SW 1271 (cell line): ENCODE measurements around the gene SLC9A8.
A peak's percentile ranks its signal among the peaks of the same experiment; 100 is the strongest.
"Not testable (repeated sequence)": the region's sequence is repeated elsewhere in the genome, so short reads cannot be mapped to it uniquely, and the experiment has no call there.

ENCODE experiments used
- DNase-seq, 2 experiments: peaks; one replicate each; lab custom pipeline; 2025; lab: John Stamatoyannopoulos, UW

Gene SLC9A8

DNA sequence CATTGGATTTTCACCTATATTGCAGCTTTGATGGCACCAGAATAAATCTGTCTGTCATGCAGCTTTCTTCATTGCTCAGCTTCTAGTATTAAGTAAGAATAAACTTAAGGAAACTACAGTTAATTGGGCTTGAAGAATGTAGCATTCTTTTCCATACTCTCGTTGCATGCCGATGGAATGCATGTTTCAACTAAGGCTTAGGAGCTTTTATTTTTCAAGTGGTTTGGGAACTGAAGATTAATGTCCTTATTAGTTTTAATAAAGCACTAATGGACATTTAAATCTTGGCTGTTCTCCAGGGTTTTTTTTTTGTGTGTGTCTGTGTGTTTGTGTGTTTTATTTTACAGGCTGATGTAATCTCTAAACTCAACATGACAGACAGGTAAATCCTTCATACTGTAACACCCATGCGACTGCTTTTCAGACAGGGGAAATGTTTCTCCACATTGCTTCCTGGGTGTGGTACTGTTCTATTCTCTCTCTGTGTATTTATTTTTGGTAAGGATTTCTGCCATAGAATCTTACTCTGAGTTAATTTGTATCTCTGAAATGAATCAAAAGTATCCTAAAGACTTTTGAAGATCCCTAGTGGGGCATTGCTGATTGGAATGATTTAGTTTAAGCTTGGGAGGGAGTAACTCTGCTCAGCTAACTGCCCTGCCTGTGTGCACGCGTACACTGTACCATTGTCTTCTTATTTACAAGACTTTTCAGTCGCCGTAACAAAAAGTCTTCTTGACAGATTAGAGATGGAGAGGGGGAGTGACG, 38.0 kb downstream of the SLC9A8 start:
- DNase-seq: no peak

- DNase-seq: no peak
Observed at GRCh38 chr20:49851231-49851705, 38.6 kb downstream of the SLC9A8 start.

- no peak for DNase-seq
Observed at GRCh38 chr20:49851991-49852390, 39.4 kb downstream of the SLC9A8 start.

DNA sequence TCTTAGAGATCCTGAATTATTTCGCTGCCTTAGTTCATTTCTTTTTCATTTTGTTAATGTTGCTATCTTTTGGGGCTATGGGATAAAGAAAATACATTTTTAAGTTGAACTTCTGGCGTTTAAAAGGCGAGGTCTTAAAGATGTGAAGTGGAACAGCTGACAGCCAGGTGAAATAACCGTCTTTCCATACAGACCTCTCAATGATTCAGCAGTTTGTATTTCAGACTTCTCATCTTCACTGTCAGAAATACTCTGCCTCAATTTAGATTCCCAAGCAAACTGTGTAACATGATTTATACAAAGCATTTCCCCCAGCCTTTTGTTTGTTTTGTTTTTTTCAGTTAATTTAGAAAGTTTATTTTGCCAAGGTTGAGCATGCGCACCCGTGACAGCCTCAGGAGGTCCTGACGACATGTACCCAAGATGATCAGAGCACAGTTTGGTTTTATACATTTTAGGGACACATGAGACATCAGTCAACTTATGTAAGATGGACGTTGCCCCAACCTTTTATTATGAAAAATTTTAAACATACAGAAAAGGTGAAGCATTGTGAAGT, 40.0 kb downstream of the SLC9A8 start:
- no peak for DNase-seq

GRCh38 chr20:49853640-49854039, 41.0 kb downstream of the SLC9A8 start:
- peak in 1 of 2 experiments; percentile 3 for DNase-seq

- no peak for DNase-seq
Observed at GRCh38 chr20:49854190-49854875, 41.7 kb downstream of the SLC9A8 start.

DNA sequence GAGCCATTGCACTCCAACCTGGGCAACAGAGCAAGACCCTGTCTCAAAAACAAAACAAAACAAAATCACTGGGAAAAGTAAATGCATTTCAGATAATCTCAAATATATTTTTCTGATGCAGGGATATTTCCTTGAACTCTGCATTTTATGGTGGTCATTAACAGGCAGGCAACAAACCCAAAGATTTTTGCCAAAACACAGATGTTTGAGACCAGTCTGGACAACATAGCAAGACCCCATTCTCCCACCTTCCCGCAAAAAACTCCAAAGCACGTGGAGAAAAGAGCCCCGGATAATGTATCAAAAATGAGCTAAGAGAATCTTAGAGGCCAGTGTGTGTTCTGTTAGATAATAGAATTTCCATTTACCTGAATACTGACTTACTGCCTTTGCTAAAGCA, 44.3 kb downstream of the SLC9A8 start:
- no peak for DNase-seq

DNA sequence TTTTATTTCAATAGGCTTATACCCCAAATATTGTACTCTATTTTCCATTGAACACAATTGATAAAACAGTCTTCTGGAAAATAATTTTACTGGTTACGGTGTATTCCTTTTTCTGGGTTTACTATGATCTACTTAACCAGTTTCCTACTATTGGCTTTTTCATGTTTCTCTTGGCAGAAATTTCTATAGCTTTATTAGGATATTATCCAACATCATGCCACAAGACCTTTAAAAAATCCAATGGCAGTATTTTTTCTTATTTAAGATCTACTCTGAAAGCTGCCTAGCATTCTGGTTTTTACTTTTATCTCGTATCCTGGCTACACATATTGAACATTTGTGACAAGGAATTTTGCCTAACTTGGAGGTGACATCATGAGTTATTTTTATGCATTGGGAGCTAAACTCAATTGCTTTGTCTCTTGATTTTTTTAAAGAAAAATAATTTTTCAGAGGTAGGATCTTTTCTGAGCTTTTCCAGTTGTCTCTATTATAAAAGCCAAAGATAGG, 45.5 kb downstream of the SLC9A8 start:
- DNase-seq: no peak

DNA sequence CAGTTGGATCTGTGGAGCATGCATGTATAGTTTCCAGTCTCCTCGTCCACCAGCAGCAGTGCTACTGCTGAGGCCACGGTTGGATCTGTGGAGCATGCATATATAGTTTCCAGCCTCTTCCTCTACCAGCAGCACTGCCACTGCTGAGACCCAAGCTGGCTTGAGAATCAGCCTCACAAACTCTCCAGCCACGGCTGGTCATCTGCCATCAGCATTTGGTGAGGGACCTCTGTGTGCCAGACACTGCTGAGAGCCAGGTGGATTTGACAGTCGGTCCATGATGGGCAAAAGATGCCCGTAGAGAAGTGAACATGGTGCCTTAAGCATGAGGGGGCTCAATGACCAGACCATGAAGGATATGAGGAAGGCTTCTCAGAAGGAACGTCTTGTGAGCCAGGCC, 46.4 kb downstream of the SLC9A8 start:
- no peak for DNase-seq

DNA sequence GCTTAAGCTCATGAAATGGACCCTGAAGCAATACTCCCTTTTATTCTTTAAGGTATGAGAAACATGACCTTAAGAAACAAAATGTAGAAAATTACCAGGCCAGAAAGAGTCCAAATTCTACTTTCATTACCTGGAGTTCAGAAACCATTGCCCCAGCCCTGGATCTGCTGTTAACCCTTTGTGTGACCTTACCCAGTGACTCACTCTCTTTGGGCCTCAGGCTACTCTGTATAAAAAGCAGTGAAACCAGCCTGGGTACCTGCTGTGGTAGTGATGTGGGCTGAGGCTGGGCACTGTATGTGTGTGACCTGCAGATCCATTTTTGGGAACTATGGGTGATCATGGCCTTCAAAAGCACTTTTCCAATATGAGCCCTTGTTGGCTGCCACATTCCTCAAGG, 47.2 kb downstream of the SLC9A8 start:
- no peak for DNase-seq

DNA sequence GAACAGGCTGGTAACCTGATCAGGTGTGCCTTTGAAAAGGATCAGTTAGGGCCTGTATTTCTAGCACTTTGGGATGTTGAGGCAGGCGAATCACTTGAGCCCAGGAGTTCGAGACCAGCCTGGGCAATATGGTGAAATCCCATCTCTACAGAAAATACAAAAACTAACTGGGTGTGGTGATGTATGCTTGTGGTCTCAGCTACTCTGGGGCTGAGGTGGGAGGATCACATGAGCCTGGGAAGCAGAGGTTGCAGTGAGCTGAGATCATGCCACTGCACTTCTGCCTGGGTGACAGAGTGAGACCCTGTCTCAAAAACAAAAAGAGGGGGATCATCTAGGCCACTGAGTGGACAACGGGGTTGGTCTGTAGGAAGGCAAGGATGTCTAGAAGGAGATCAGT, 48.6 kb downstream of the SLC9A8 start:
- DNase-seq: not testable (repeated sequence)

GRCh38 chr20:49862607-49863200, 50.1 kb downstream of the SLC9A8 start:
- DNase-seq: no peak

- no peak for DNase-seq
Observed at GRCh38 chr20:49863666-49864065, 51.0 kb downstream of the SLC9A8 start.

GRCh38 chr20:49865559-49865958, 52.9 kb downstream of the SLC9A8 start:
- no peak for DNase-seq

DNA sequence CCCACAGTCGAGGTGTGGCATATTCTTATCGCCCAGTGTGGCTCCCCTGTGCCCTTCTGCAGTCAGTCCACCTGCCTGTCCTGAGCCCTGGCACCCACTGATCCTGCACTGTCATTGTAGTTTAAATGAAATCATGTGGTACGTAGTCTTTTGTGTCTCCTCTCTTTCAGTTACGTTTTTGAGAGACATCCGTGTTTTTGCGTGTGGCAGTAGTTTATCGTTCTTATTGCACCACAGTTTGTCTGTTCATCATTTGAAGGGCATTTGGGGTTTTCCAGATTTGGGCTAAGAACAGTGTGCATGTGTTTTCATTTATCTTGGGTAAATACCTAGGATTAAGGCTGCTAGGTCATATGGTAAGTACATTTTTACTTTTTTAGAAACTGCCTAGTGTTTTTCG, 53.4 kb downstream of the SLC9A8 start:
- DNase-seq: no peak

GRCh38 chr20:49867453-49868215, 55.0 kb downstream of the SLC9A8 start:
- no peak for DNase-seq

GRCh38 chr20:49868538-49868937, 55.9 kb downstream of the SLC9A8 start:
- DNase-seq: no peak

- DNase-seq: no peak
Observed at GRCh38 chr20:49868964-49869363, 56.3 kb downstream of the SLC9A8 start.

- DNase-seq: no peak
Observed at GRCh38 chr20:49870261-49870660, 57.6 kb downstream of the SLC9A8 start.

- no peak for DNase-seq
Observed at GRCh38 chr20:49871391-49871948, 58.8 kb downstream of the SLC9A8 start.

DNA sequence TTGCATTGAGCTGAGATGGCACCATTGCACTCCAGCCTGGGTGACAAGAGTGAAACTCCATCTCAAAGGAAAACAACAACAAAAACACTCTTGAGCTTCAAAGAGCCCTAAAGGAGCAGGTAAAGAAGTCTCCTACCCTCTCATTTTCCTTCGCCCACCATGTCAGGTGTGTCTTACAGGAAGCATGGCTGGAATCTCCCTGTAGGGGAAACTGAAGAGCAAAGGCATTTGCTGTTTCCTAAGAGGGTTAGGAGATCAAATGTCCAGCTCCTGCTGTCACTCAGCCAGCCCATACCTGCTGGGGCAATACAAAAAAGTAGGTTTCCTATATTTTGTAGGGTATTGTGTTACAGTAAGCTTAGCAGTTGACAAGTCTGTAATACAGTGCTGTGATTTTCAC, 59.4 kb downstream of the SLC9A8 start:
- no peak for DNase-seq
